DOHH2 (cell line): ENCODE results near the gene FASN.

Source experiments
- CTCF ChIP-seq: fragments of 200-600 bp; sonication (generic); IDR thresholded peaks from one replicate; pipeline ENCODE4 v1.5.1; 2014; ENCODE audit warnings: antibody characterized with exemption, mild to moderate bottlenecking, low read depth, low read length; ENCODE audit not compliant: poor library complexity, severe bottlenecking
- EZH2phosphoT487 ChIP-seq: fragments of 200-600 bp; sonication (generic); IDR thresholded peaks from 2 replicates; pipeline ENCODE4 v1.6.1; 2017; ENCODE audit warnings: borderline replicate concordance, mild to moderate bottlenecking, antibody characterized with exemption, low read length, moderate library complexity, mixed read lengths

- TF ChIP-seq CTCF (no peak), EZH2phosphoT487 (no peak)
These were observed 61.4 kb downstream of the FASN start for GRCh38 chr17:82036634-82037091.
